Osteoblast (primary cell): ENCODE data around the gene EMC1. TPM values are rescaled to one million over a fixed set of nuclear protein-coding genes. Genes with fewer than 3 reads are reported as not detected.

Experiments
- DNase-seq: peaks from one replicate; pipeline ENCODE4 v3.0.0; 2011; ENCODE audit warnings: low spot score, mixed read lengths; ENCODE audit not compliant: insufficient read length; ENCODE audit errors: missing footprints
- H2AFZ ChIP-seq: 2 replicates; pipeline ENCODE4 v1.6.0; 2011; ENCODE audit warnings: mild to moderate bottlenecking, low read length
- H3K27ac ChIP-seq: 2 replicates; pipeline ENCODE4 v1.5.1; 2011; ENCODE audit warnings: mild to moderate bottlenecking, low read depth, low read length, moderate library complexity
- H3K27me3 ChIP-seq: 2 replicates; pipeline ENCODE4 v1.6.0; 2012; ENCODE audit warnings: mild to moderate bottlenecking, control low read depth, inconsistent platforms, low read length, moderate library complexity; ENCODE audit not compliant: insufficient read depth
- H3K36me3 ChIP-seq: 2 replicates; pipeline ENCODE4 v1.5.1; 2011; ENCODE audit warnings: mild to moderate bottlenecking, low read length, control low read depth, moderate library complexity; ENCODE audit not compliant: insufficient read depth
- H3K4me1 ChIP-seq: 2 replicates; pipeline ENCODE4 v1.5.1; 2011; ENCODE audit warnings: mild to moderate bottlenecking, low read length, control low read depth, moderate library complexity; ENCODE audit not compliant: insufficient read depth
- H3K4me2 ChIP-seq: 2 replicates; pipeline ENCODE4 v1.6.0; 2011; ENCODE audit warnings: mild to moderate bottlenecking, low read length; ENCODE audit not compliant: insufficient read depth
- H3K4me3 ChIP-seq: fragments of 200-600 bp; sonication (generic); 3 replicates; pipeline ENCODE4 v1.5.1; 2012; ENCODE audit warnings: mild to moderate bottlenecking, low read length, inconsistent platforms; ENCODE audit not compliant: insufficient read depth
- H3K79me2 ChIP-seq: 2 replicates; pipeline ENCODE4 v1.6.0; 2012; ENCODE audit warnings: mild to moderate bottlenecking, low read length, control low read depth, inconsistent platforms; ENCODE audit not compliant: insufficient read depth
- H3K9me3 ChIP-seq: 2 replicates; pipeline ENCODE4 v1.5.1; 2011; ENCODE audit warnings: low read depth, low read length, control low read depth
- H4K20me1 ChIP-seq: 2 replicates; pipeline ENCODE4 v1.6.0; 2012; ENCODE audit warnings: mild to moderate bottlenecking, low read length, control low read depth; ENCODE audit not compliant: insufficient read depth
- total RNA-seq: library from RNA; depleted of rRNA; stranded (reverse); fragments of >200 nt; gene quantifications from 2 replicates; pipeline ENCODE4 v1.2.3, GENCODE V29; 2012
- TF ChIP-seq, protein P1 (sequence below): IDR thresholded peaks from 2 replicates; pipeline ENCODE4 v1.5.1; 2011; ENCODE audit warnings: mild to moderate bottlenecking, low read depth, low read length, moderate library complexity; ENCODE audit errors: extremely low read depth

Gene EMC1
- total RNA-seq, 1 donor: 64.1 TPM

DNA sequence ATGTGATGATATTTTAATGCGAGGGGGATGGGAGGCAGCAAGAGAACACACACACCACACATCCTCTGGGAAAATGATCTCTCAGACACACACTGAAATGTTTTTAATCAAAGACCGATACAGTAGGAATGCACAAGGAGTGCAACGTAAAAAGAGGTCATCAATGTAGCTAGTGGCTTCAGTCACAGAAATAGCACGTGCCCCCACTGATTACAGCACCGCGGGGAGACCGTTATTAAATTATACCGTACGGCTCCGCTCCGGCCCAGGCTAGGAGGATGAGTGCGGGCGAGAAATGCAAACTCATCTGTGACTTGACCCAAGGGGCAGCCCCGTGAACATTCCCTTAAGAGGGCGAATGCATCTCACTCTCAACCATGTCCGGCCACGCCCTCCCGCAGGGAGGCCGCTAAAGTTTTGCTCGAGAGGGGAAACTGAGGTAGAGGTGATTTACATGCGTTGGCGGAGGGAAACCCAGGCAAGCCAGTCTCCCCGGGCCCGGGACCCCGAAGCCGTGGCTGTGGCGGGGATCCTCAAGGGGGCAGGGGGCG, 41.8 kb downstream of the EMC1 start:
- Histone ChIP-seq H3K4me2 (peak overlapping the region; percentile 88), H3K79me2 (peaks cover 98% of the 10 kb centered on the region), H3K4me3 (peak overlapping the region; percentile 89), H3K9me3 (no peaks in the 10 kb centered on the region), H2AFZ (peak overlapping the region; percentile 20), H4K20me1 (peaks cover 39% of the 10 kb centered on the region), H3K36me3 (peaks cover 4% of the 10 kb centered on the region), H3K27ac (peak overlapping the region; percentile 99), H3K27me3 (no peaks in the 10 kb centered on the region), H3K4me1 (peaks cover 31% of the 10 kb centered on the region)
- peak; percentile 71 for DNase-seq
- TF ChIP-seq, protein P1, sequence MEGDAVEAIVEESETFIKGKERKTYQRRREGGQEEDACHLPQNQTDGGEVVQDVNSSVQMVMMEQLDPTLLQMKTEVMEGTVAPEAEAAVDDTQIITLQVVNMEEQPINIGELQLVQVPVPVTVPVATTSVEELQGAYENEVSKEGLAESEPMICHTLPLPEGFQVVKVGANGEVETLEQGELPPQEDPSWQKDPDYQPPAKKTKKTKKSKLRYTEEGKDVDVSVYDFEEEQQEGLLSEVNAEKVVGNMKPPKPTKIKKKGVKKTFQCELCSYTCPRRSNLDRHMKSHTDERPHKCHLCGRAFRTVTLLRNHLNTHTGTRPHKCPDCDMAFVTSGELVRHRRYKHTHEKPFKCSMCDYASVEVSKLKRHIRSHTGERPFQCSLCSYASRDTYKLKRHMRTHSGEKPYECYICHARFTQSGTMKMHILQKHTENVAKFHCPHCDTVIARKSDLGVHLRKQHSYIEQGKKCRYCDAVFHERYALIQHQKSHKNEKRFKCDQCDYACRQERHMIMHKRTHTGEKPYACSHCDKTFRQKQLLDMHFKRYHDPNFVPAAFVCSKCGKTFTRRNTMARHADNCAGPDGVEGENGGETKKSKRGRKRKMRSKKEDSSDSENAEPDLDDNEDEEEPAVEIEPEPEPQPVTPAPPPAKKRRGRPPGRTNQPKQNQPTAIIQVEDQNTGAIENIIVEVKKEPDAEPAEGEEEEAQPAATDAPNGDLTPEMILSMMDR: no peak

DNA sequence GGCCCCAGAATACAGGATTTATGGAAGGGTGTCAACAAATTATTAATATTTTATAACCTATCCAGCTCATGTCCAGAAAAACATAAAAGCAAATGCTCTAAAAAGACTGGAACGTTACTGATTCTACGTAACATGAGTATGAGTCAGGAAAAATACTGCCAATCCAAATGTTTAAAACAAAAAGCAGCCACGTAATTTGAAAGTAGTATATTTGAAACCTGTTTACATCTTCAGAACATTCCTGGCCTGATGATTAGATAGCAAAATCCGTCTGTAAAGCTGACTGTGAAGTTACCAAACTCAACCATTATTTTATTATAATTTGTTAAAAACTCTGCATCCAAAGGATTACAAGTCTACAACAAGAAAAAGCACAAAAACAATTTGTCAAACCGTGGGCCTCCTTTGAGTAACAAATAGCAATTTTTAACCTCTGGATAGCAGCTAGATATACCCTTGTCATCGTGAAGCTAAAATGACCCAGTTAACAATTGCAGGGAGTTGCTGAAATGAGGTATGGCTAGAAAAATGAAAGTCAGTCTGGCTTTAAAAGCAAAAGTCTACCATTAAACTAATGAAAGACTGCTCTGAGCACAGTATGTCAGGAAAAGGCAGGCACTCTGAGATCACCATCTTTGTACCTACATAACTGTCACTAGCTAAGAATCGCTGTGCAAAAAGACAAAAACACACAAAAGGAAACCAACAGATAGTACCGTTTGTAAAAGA, 42.5 kb downstream of the EMC1 start:
- TF ChIP-seq, protein P1: no peak
- H4K20me1 ChIP-seq: peaks cover 43% of the 10 kb centered on the region
- peak overlapping the region; percentile 89 for H3K4me3 ChIP-seq
- peaks cover 98% of the 10 kb centered on the region for H3K79me2 ChIP-seq
- H3K4me1 ChIP-seq: peaks cover 33% of the 10 kb centered on the region
- H2AFZ ChIP-seq: no peak overlapping the region
- peak overlapping the region; percentile 99 for H3K27ac ChIP-seq
- H3K27me3 ChIP-seq: no peaks in the 10 kb centered on the region
- H3K4me2 ChIP-seq: peak overlapping the region; percentile 88
- H3K36me3 ChIP-seq: peaks cover 3% of the 10 kb centered on the region
- H3K9me3 ChIP-seq: no peaks in the 10 kb centered on the region
- peak; percentile 63 for DNase-seq

DNA sequence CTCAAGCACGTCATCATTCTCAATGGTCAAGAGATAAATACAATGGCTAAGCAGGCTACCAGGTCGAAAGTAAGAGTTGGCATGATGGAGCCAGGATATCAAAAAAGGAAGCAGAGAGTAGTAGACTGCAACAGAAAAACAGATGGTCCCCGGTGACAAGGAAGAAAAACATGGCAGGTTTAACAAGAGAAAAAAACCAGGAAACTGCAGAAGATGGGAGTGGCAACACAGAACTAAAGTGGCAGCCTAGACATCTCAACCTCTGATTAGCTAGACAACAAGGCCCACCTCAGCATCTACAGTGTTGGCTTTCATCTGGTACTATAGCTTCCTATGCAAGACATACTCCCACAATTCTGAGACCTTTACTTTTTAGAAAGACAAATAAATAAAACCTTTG, 44.4 kb downstream of the EMC1 start:
- no peak for DNase-seq
- Histone ChIP-seq H4K20me1 (peaks cover 62% of the 10 kb centered on the region), H3K79me2 (peaks cover 98% of the 10 kb centered on the region), H3K27ac (no peak overlapping the region), H2AFZ (no peak overlapping the region), H3K4me3 (no peak overlapping the region), H3K4me1 (peaks cover 46% of the 10 kb centered on the region), H3K4me2 (no peak overlapping the region), H3K36me3 (no peaks in the 10 kb centered on the region), H3K9me3 (no peaks in the 10 kb centered on the region), H3K27me3 (no peaks in the 10 kb centered on the region)
- TF ChIP-seq, protein P1: no peak

DNA sequence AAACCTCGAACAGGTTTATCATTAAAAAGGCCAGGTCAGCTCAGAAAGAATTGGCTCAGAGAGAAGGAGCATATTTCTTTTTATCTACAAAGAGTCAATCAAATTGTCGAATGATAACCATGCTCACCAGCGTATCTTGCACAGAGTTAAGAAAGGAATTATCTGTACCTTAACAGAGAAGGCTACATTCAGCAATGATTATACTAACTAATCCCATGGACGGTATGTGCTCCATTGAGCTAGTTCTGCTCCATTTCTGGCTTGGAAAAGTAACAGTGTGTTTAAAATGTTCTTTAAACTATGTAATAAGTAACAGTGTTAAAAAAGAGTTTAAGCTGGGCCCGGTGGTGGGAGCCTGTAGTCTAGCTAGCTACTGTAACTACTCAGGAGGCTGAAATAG, 45.5 kb downstream of the EMC1 start:
- TF ChIP-seq, protein P1: no peak
- no peaks in the 10 kb centered on the region for H3K9me3 ChIP-seq
- no peak for DNase-seq
- H4K20me1 ChIP-seq: peaks cover 73% of the 10 kb centered on the region
- H3K4me1 ChIP-seq: peaks cover 41% of the 10 kb centered on the region
- no peak overlapping the region for H3K27ac ChIP-seq
- H3K27me3 ChIP-seq: no peaks in the 10 kb centered on the region
- H3K4me2 ChIP-seq: no peak overlapping the region
- H3K36me3 ChIP-seq: peaks cover 9% of the 10 kb centered on the region
- peaks cover 98% of the 10 kb centered on the region for H3K79me2 ChIP-seq
- H3K4me3 ChIP-seq: no peak overlapping the region
- no peak overlapping the region for H2AFZ ChIP-seq
